GM21576 (cell line): ENCODE measurements around the gene PRSS16.
"Not testable (repeated sequence)": the region's sequence is repeated elsewhere in the genome, so short reads cannot be mapped to it uniquely, and the experiment has no call there.

Experiments used
- ATAC-seq: cut with Tn5 transposase; IDR thresholded peaks from one replicate; pipeline ENCODE4 v1.9.1; 2021; ENCODE audit warnings: mild to moderate bottlenecking, moderate library complexity; ENCODE audit not compliant: unreplicated experiment

Gene PRSS16

DNA sequence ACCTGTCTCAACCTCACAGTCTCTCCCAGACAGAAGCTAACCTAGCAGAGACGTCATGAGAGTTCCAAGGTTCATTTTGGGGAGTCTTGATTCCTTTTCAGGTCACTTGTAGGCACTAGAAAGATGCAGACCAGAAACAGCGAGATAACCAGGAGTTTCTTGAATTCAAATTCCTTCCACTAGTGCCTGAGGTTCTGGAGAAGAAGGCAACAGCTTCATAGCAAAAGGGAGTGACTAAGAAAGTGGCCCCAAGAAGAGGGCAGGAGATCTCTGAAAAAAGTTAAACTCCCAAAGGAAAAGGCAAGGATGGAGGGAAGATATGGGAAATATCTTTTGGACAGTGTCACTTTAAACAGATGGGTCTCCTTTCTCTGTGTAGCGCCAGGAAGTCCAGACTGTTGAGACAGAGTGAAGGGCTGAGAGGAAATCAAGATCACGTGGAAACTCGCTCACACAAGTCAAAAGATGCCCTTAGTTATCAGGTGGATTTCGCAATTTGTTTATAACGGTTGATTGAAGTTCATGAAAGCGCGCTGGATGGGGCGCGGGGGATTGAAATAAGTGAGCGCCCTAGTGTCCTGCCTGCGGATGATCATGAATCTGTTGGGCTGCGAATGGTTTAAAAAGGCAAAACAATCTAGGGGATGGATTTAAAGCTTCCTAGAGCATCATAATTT is 4.8 kb upstream of the PRSS16 start:
- no peak for ATAC-seq

DNA sequence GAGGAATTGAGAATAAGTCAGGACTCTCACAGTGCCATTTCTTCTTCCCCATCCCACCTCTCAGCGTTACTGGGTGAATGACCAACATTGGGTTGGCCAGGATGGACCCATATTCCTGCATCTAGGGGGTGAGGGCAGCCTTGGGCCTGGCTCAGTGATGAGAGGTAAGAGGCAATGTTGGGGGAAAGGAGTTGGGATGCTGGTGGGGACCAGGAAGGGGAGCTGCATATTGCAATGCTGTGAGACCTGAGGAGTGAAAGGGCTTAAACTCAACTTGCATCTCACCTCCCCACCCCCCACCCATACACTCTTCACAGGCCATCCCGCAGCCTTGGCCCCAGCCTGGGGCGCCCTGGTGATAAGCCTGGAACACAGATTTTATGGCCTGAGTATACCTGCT is 1.3 kb downstream of the PRSS16 start:
- ATAC-seq: no peak

DNA sequence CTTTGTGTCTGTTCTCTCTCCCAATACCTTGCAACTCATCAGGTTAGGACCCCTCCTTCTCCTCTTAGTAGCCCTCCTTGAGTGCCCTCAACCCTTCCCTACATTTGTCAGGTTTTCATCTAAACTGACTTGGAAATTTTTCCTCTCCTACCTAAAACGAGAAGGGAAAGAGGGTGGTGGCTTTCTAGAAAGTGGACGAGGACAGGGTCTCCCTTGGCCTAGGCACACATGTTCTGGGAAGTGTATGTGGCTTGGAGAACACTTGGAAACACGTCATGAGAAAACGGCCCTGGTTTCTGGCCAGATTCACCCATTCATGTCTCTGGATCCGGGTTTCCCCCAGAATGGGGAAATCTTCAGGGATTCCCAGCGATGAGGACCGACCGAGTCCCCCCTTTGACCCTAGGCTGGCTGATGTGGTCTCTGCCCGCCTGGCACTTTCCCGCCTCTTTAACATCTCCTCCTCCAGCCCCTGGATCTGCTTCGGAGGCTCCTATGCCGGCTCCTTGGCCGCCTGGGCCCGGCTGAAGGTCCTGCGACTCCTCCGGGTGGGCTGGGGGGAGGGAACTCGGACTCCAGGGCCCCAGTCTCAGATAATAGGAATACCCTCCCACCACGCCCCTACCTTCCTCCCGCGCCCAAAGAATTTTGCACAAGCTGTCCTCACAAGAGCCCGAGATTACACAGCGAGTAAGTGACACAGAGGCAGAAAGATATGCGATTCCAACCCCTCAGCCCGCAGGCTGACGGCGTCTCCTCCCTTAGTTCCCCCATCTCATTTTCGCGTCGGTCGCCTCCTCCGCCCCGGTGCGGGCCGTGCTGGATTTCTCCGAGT is 3.0 kb downstream of the PRSS16 start:
- ATAC-seq: no peak

DNA sequence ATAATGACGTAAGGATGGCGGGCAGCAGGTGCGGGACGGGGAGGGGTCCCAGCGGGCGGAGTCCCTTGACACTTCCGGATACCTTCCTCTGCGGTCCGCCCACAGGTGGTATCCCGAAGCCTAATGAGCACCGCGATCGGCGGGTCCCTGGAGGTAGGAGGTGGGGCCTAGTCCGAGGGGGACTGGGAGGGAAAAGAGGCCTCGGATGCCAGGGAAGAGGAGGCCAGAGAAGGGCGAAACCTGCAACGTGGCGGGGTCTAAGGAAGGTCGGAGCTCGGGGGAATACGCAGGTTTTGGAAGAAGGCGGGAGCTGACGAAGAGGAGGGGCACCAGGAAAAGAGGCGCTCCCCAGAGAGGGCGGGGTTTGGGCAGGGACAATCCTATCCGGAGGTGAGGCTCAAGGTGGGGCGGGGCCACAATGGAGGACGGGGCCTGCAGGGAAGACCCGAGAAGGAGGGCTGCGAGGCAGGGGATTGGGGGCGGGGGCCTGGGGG is 3.7 kb downstream of the PRSS16 start:
- peak; percentile 70 for ATAC-seq

DNA sequence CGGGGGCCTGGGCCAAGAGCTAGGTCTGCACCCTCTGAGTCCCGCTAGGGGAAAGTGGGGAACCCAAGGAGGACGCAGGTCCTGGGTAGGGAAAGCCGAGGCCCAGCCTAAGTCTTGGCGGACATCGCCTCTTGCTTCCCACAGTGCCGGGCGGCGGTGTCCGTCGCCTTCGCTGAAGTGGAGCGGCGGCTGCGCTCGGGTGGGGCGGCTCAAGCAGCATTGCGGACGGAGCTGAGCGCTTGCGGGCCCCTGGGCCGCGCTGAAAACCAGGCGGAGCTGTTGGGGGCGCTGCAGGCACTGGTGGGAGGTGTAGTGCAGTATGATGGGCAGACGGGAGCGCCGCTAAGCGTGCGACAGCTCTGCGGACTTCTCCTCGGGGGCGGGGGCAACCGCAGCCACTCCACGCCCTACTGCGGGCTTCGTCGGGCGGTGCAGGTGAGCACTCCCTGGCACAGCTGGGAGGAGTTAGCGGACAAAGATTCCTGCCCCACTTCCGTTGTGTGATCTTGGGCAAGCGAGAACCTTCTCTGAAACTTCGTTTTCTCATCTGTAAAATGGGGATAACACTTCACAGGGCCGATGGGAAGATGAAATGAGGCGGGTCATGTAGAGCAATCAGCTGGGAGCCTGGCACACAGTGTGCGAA is 4.2 kb downstream of the PRSS16 start:
- peak; percentile 80 for ATAC-seq

- ATAC-seq: no peak
These were observed 7.1 kb downstream of the PRSS16 start for GRCh38 chr6:27254566-27254965.

- ATAC-seq: no peak
These were observed 8.4 kb downstream of the PRSS16 start for GRCh38 chr6:27255866-27256265.

DNA sequence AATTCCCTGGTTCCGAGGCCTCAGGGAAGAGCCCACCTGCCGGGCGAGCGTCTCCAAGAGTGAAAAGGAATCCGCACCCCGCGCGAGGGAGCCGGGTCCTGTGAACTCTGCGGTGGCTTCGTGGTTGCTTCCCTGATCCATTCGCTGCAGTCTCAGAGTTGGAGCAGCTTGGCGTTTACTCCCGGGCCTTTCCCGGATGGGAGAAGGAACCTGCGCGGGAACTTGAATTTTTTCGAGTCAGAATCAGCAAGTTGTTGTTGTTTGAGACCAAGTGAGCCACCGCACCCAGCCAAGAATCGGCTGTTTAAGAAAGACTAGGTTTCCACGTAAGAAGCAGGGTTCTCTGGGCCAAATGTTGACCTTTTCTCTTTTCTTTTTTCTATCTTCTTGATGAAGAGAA is 12.9 kb downstream of the PRSS16 start:
- no peak for ATAC-seq

DNA sequence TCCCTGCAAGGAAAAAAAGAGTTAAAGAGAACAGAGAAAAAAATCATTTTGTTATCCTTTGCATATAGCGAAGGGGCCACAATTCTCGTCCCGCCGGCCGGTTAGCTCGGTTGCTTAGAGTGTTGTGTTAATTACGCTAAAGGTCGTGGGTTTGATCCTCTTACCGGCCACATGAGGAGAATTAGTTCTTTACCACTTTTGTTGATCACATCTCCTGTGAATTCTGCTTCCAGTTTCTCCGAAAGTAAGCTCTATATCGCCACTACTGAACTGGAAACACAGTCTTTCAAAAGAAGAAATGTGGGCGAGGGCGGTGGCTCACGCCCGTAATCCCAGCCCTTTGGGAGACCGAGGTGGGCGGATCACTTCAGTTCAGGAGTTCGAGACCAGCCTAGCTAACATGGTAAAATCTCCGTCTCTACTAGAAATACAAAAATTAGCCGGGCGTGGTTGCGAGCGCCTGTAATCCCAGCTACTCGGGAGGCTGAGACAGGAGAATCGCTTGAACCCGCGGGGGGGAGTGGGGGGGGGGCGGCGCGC is 13.4 kb downstream of the PRSS16 start:
- ATAC-seq: no peak

- ATAC-seq: no peak
These were observed 16.4 kb downstream of the PRSS16 start for GRCh38 chr6:27263886-27264285.

DNA sequence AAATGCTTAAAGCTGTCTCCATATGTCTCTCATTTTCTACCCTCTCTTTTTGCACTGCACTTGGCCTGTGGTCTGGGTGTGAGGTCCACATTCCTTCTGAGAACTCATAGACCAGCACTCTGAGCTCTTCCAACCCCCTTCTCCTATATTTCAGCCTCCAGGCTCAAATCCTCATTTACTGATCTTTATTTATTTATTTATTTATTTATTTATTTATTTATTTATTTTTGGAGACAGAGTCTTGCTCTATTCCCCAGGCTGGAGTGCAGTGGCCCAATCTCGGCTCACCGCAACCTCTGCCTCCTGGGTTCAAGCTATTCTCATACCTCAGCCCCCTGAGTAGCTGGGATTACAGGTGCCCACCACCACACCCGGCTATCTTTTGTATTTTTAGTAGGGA is 19.5 kb downstream of the PRSS16 start:
- ATAC-seq: not testable (repeated sequence)

GRCh38 chr6:27267857-27268434 is 20.4 kb downstream of the PRSS16 start:
- ATAC-seq: no peak

DNA sequence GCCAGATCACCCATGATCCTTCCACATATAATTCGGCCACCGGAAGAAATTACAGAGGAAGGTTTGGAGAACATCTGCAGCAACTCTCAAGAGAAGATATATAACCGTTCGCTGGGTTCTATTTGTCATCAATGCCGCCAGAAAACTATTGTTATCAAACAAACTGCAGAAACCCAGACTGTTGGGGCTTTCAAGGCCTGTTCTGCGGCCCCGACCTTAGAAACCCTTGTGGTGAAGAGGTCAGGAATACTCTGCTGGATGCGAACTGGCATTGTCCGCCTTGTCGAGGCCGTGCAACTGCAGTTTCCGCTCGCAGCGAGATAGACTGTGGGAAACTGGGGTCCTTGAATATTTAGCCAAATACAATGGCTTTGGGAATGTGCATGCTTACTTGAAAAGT is 21.3 kb downstream of the PRSS16 start:
- ATAC-seq: no peak

GRCh38 chr6:27273783-27274182 is 26.3 kb downstream of the PRSS16 start:
- no peak for ATAC-seq

DNA sequence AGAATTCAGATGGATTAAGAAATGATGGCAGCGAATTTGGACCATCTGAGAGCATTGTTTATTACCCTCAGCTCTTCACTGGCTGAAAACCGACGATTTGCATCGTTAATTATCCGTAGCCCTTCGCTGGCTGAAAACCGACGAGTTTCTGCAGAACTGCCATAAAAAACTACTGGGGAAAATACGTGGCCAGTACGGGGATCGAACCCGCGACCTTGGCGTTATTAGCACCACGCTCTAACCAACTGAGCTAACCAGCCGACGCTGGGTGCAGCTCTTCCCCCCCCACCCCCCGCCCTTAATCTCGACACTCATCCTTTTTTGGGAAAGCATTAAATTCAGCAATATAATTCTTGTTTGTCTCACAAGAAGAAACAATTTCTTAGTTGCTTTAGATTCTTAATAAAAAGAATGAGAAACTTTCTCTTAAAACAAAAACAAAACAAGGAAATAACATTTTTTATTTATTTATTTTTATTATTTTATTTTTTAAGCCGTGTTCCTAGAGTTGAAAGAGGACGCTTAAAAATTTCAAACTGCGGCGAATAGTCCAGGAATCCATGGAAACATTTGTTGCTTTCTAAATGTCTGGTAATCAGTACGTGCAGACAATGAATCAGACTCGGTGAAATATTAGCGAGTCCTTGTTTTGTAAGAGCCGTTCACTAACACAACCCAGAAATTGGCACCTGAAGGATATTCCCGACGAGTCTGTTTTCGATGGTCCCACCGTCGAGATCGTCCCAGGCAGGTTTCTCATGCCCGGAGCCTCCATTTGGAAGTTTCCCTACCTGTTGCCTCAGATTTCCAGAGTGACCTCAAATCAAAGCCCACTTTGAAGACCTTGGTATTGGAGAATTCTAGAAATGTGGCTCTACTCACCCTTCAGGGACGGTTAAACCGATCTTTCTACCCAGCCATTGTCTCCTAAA is 27.8 kb downstream of the PRSS16 start:
- ATAC-seq: no peak

DNA sequence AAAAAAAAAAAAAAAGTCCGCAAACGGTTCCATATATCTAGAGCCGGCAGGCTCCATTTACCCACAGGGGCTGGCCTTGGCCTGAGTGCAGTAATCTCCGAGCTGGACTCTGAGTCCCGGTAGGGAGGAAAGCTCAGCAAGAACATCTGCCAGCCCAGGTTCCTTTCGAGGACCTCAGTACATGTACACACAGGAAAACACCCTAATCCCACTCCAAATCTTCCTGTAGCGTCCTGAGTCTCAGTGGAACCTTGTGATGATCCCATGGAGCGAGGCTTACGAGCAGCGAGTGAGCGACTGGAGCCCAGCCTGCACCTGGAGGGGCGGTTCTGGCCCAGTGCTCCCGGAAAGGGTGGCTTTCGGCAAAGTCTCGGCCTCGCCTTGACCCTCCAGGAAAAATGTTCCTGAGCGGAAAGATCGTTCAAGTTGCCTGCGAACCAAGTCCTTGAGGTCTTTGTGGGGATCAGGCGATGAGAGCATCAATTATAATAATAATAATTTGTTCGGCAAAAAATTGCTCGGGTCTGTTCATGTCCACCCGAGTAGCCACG is 32.1 kb downstream of the PRSS16 start:
- no peak for ATAC-seq

DNA sequence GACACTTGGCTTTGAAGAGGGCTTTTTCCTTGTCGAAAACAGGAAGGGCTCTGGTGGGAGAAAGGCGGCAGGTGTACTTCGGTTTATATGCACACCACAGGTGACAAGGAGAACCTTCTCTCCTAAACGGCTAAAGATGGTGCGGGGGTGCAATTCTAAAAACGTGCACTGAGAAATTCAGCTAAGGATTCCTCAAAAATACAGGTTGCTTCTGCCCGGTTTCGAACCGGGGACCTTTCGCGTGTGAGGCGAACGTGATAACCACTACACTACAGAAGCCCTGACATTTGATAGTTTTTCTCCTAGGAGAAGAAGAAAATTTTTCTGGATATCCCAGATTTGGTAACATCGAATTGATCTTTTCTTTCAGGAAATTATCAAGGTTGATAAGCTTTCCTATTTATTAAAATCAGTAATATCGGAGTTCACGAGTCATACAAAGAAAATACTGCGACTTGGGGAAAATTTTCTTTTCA is 32.6 kb downstream of the PRSS16 start:
- ATAC-seq: no peak

DNA sequence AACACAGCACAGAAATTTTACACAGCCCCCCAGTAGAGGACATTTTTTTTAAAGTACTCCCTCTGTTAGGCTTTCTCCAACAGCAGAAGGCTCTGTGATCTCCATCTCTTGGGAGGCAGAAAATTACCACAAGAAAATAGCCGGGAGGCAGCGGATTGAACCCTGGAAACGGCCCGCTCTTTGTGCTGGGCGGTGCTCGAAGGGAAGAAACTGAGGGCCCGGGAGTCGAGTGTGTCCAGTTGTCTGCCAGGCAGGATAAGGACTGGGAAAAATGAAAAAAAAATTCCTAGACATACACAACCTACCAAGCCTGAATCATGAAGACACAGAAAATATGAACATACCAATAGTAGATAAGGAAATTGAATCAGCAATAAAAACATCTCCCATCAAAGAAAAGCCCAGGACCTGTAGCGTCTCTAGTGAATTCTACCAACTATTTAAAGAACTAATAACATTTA is 33.1 kb downstream of the PRSS16 start:
- ATAC-seq: no peak

DNA sequence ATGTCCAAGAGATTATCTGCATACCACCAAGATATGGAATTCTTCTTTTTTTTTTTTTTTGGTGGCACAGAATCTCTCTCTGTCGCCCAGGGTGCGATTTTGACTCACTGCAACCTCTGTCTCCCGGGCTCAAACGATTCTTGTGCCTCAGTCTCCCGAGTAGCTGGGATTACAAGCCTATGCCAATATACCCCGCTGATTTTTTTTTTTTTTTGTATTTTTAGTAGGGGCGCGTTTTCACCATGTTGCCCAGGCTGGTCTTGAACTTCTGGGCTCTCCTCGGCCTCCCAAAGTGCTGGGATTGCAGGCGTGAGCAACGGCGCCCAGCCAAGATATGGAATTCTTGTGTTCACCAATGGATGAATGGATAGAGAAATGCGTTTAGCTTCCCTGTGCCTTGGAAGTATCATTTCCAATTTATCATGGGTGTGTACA is 33.6 kb downstream of the PRSS16 start:
- no peak for ATAC-seq
